Esophagus squamous epithelium (tissue), 5 donors: ENCODE data around the gene KDM5B. TPM values are rescaled to one million over a fixed set of nuclear protein-coding genes. Genes with fewer than 3 reads are reported as not detected.
"Not testable (repeated sequence)": the region's sequence is repeated elsewhere in the genome, so short reads cannot be mapped to it uniquely, and the experiment has no call there.

Experiments
- DNase-seq: peaks from one replicate; lab custom pipeline; 2025; lab: John Stamatoyannopoulos, UW
- H3K27ac ChIP-seq, 4 donors: fragments of 200-600 bp; sonication (generic); one replicate each; pipeline ENCODE4 v1.5.1; 2016 to 2019; ENCODE audit warnings: mild to moderate bottlenecking in 1 of 4
- H3K27me3 ChIP-seq, 4 donors: fragments of 200-600 bp; sonication (generic); 1 replicate in 3 of 4; 2 replicates in 1 of 4; pipeline versions ENCODE4 v1.5.1 to v1.6.0; 2017 to 2021; ENCODE audit warnings: antibody characterized with exemption in 1 of 4
- H3K36me3 ChIP-seq, 3 donors: fragments of 200-600 bp; sonication (generic); one replicate each; pipeline ENCODE4 v1.5.1; 2016 to 2019
- H3K4me1 ChIP-seq, 3 donors: fragments of 200-600 bp; sonication (generic); one replicate each; pipeline ENCODE4 v1.5.1; 2017 to 2019
- H3K4me3 ChIP-seq, 4 donors: fragments of 200-600 bp; sonication (generic); 1 replicate in 3 of 4; 2 replicates in 1 of 4; pipeline ENCODE4 v1.5.1; 2016 to 2019; ENCODE audit warnings: mild to moderate bottlenecking in 2 of 4, moderate library complexity in 1 of 4
- H3K9me3 ChIP-seq, 3 donors: fragments of 200-600 bp; sonication (generic); one replicate each; pipeline ENCODE4 v1.5.1; 2016 to 2019
- CTCF ChIP-seq, 6 experiments: fragments of 450-650 bp in 4 of 6; fragments of 200-600 bp in 2 of 6; sonication (generic) in 2 of 6; IDR thresholded peaks; one replicate each; pipeline ENCODE4 v1.5.1; 2016 to 2019; ENCODE audit warnings: antibody characterized with exemption in 6 of 6, mild to moderate bottlenecking in 4 of 6, moderate library complexity in 4 of 6
- POLR2A ChIP-seq, 4 donors: fragments of 450-650 bp; IDR thresholded peaks; one replicate each; pipeline ENCODE4 v1.6.1; 2017; ENCODE audit warnings: antibody characterized with exemption in 4 of 4, mild to moderate bottlenecking in 4 of 4, moderate library complexity in 3 of 4
- WGBS, 2 donors: methylation state at CpG; one replicate each; pipeline ENCODE4 v1.1.5; 2018; 5-methylcytosine and 5-hydroxymethylcytosine counted together
- intact Hi-C: fragments of 100-400 bp; cut with DNase I; formaldehyde crosslinking; loops from one replicate; pipeline ENCODE4 v1.15.0; 2022
- total RNA-seq, 4 donors: library from RNA; depleted of rRNA; stranded (reverse); fragments of >200 nt; gene quantifications; one replicate each; pipeline ENCODE4 v1.1.0, GENCODE V29; 2016
- donor health status: DM: yes; HTN: yes; CAD: no.

Gene KDM5B
- total RNA-seq, 4 donors from 2014 or later, result 41.2 to 88.9 (median 60.3) TPM

DNA sequence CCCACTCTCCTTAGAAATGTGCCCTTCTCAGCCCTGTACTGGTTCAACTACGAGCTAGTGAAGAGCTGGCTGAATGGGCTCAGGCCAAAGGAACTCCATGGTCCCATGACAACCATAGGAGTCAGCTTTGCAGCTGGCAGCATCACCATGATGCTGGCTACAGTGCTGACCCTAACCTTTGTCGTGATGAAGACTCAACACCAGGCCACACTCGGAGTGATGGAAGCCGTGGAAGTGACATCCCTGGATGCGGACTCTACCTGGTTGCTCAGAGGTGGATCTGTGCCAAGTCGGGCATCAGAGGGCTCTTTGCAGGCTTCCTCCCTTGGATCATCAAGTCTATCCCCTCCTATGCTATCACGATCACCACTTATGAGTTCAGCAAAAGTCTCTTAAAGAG, 11.6 kb downstream of the KDM5B start:
- H3K4me3 ChIP-seq, result no peak overlapping the region
- TF ChIP-seq CTCF (IDR thresholded peaks at IDR 0.05), result no peak
- TF ChIP-seq POLR2A (IDR thresholded peaks at IDR 0.05), result no peak
- H3K36me3 ChIP-seq, result peaks cover 0 to 20% (median 0%) of the 10 kb centered on the region in 3 donors
- no peaks in the 10 kb centered on the region for H3K27me3 ChIP-seq
- DNase-seq, result no peak
- intact Hi-C loops, result no loop called here
- H3K9me3 ChIP-seq, result no peaks in the 10 kb centered on the region
- H3K4me1 ChIP-seq, result peaks cover 0 to 50% (median 0%) of the 10 kb centered on the region in 3 donors
- H3K27ac ChIP-seq, result no peak overlapping the region
- 83 to 100% methylated on average over 4 to 7 of the region's 7 CpGs for WGBS, 2 donors

DNA sequence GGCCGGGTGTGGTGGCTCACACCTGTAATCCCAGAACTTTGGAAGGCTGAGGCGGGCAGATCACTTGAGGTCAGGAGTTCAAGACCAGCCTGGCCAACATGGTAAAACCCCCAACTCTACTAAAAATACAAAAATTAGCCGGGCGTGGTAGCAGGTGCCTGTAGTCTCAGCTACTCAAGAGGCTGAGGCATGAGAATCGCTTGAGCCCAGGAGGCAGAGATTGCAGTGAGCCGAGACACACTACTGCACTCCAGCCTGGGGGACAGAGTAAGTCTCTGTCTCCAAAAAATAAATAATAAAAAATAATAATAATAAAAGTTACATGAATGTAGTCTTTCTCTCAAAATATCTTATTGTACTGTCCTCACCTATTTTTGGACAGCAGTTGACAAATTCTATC, 13.3 kb downstream of the KDM5B start:
- DNase-seq, H3K27ac ChIP-seq, intact Hi-C loops, H3K4me3 ChIP-seq, H3K27me3 ChIP-seq, H3K9me3 ChIP-seq: not testable (repeated sequence)
- Histone ChIP-seq H3K4me1 (peaks cover 0 to 54% (median 0%) of the 10 kb centered on the region in 3 donors), H3K36me3 (peaks cover 0 to 20% (median 0%) of the 10 kb centered on the region in 3 donors)
- 79 to 80% methylated on average over 6 of the region's 6 CpGs for WGBS, 2 donors

DNA sequence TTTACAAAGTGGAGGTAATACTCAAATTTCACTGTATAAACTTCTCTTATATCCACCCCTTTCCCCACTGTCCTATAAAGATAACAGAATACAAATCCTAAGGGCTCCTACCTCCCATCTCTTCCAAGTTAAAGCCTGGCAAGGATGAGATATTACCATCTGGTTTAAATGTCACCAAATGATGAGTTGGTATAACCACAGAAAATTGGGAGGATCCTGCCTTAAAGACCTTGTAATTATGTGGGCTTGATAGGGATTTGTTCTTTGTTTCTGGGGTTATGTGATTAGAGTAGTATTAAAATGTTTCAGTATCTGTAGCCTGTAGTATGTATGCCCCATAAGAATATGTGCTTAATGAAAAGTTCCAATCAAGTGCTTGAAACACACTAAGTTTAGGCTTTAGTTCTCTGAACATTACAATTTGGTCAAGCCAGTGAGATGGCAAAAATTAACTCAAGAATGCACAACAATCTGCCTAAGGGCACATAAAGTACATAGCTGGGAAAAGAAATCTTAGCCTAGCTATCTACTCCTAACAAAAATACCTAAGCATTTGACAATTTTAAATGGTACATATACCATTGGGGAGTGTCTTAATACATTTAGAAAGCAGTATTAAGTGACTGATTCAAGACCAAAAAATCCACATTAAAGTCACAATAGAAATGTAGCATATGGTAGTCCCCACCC, 14.0 kb downstream of the KDM5B start:
- peaks cover 0 to 18% (median 0%) of the 10 kb centered on the region in 3 donors for H3K36me3 ChIP-seq
- TF ChIP-seq CTCF (IDR thresholded peaks at IDR 0.05) (no peak), POLR2A (IDR thresholded peaks at IDR 0.05) (no peak)
- no peaks in the 10 kb centered on the region for H3K27me3 ChIP-seq
- intact Hi-C loops, result no loop called here
- H3K4me3 ChIP-seq, result no peak overlapping the region
- no peak for DNase-seq
- no peaks in the 10 kb centered on the region for H3K9me3 ChIP-seq
- H3K27ac ChIP-seq, result no peak overlapping the region
- peaks cover 0 to 55% (median 0%) of the 10 kb centered on the region in 3 donors for H3K4me1 ChIP-seq

DNA sequence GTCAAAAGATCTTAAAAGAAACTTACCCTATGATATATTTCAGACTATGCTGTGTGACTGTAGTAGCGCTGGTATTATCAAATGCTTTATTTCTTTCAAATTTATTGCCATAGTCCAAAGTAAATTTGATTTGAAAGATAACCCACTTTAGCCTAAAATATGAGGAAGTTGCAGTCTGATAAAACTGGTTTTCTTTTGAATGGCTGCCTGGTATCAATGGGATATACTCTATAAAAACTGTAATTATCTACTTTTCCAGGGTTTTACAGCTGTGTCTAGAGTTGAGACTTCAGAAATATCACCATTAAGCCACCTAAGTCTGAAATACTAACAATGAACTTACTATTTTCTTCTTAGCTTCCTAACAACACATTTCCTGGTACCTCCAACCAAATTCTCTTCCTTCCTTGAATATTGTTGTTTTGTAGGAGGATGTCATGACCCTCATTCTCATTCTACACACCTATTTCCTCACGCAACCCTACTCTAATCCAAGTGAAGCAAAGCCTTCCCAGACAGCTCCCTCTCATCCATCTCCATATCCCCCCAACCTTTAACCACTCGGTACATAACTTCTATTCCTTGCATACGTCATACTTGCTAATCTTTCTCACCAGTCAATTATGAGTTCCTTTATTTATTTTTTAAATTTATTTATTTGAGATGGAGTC, 17.0 kb downstream of the KDM5B start:
- Histone ChIP-seq H3K4me3 (no peak overlapping the region), H3K27ac (no peak overlapping the region), H3K27me3 (no peaks in the 10 kb centered on the region), H3K9me3 (no peaks in the 10 kb centered on the region), H3K4me1 (peaks cover 0 to 34% (median 0%) of the 10 kb centered on the region in 3 donors), H3K36me3 (no peaks in the 10 kb centered on the region)
- no peak for DNase-seq
- intact Hi-C loops, result no loop called here
- WGBS, 2 donors, result 79 to 83% methylated on average over 4 of the region's 4 CpGs
- TF ChIP-seq CTCF (IDR thresholded peaks at IDR 0.05) (no peak), POLR2A (IDR thresholded peaks at IDR 0.05) (no peak)

GRCh38 chr1:202788800-202789199, 19.4 kb downstream of the KDM5B start:
- H3K9me3 ChIP-seq, result no peaks in the 10 kb centered on the region
- intact Hi-C loops, result no loop called here
- H3K4me3 ChIP-seq, result no peak overlapping the region
- no peak for DNase-seq
- no peak for TF ChIP-seq POLR2A (IDR thresholded peaks at IDR 0.05)
- TF ChIP-seq CTCF (IDR thresholded peaks at IDR 0.05), result no peak
- no peaks in the 10 kb centered on the region for H3K36me3 ChIP-seq
- no peak overlapping the region for H3K27ac ChIP-seq
- WGBS, 2 donors, result 63 to 69% methylated on average over 3 of the region's 3 CpGs
- peaks cover 0 to 29% (median 0%) of the 10 kb centered on the region in 3 donors for H3K4me1 ChIP-seq
- no peaks in the 10 kb centered on the region for H3K27me3 ChIP-seq
